ENCODE data around the gene LAMTOR4. TPM values are rescaled to one million over a fixed set of nuclear protein-coding genes. Genes with fewer than 3 reads are reported as not detected.
A peak's percentile ranks its signal among the peaks of the same experiment; 100 is the strongest.

Gene LAMTOR4
- polyA plus RNA-seq, 1 donor (not counting 4 experiments of a cell fraction or from before 2014, with no cell fraction given), result 99.2 TPM

DNA sequence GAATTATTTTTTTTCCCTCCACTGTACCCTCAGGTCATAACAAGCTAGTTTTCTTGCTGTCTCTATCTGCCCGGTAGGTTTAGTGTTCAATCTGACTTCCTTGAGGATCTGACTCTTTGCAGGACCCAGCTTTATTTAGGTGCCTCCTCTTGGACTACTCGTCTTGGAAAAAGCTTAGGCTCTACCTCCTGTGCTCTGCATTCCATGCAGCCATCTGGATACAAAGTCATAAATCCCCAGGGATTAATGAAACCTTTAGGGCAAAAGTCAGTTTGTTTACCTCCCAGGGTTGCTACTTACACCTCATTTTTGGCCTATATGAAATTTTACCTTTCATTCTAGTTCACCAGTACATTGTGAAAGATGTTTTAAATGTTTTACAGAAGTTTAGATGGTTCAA is 37.0 kb downstream of the LAMTOR4 start:
- Histone ChIP-seq H3K36me3 (ENCODE audit: control insufficient read depth in 2 of 2, extremely low read depth in 1 of 2, insufficient read depth in 2 of 2, low read length in 2 of 2) (no peaks in the 10 kb centered on the region), H3K4me1 (ENCODE audit: control insufficient read depth, extremely low read depth, insufficient read depth, low read length) (no peaks in the 10 kb centered on the region), H3K79me2 (ENCODE audit: control insufficient read depth, insufficient read depth, low read length) (no peaks in the 10 kb centered on the region), H4K20me1 (ENCODE audit: control insufficient read depth, extremely low read depth, insufficient read depth, low read length) (no peaks in the 10 kb centered on the region), H3K9me3 (ENCODE audit: control insufficient read depth, low read depth, low read length) (no peaks in the 10 kb centered on the region), H3K9ac (ENCODE audit: control insufficient read depth, extremely low read depth, insufficient read depth, low read length) (no peak overlapping the region), H2AFZ (ENCODE audit: control insufficient read depth, low read length) (no peak overlapping the region), H3K27me3 (ENCODE audit: control insufficient read depth, extremely low read depth, insufficient read depth, low read length) (no peaks in the 10 kb centered on the region), H3K4me2 (ENCODE audit: control insufficient read depth, extremely low read depth, insufficient read depth, low read depth, low read length) (no peak overlapping the region), H3K27ac (ENCODE audit: control insufficient read depth, insufficient read depth, low read length) (no peak overlapping the region), H3K4me3 (ENCODE audit: control insufficient read depth in 2 of 3, extremely low read depth in 1 of 3, insufficient read depth in 2 of 3, low read depth in 1 of 3, low read length in 3 of 3) (no peak overlapping the region), H3K9me1 (ENCODE audit: control insufficient read depth, extremely low read depth, insufficient read depth, low read length) (no peaks in the 10 kb centered on the region)
- no peak for FAIRE-seq
- dilution Hi-C loops (cut with MboI; ENCODE audit: extremely low pct_ligation_motif_present, low sequenced_read_pairs), result no loop called here
- DNase-seq (ENCODE audit: low read depth, low spot score), result no peak
- TF ChIP-seq, protein P1, sequence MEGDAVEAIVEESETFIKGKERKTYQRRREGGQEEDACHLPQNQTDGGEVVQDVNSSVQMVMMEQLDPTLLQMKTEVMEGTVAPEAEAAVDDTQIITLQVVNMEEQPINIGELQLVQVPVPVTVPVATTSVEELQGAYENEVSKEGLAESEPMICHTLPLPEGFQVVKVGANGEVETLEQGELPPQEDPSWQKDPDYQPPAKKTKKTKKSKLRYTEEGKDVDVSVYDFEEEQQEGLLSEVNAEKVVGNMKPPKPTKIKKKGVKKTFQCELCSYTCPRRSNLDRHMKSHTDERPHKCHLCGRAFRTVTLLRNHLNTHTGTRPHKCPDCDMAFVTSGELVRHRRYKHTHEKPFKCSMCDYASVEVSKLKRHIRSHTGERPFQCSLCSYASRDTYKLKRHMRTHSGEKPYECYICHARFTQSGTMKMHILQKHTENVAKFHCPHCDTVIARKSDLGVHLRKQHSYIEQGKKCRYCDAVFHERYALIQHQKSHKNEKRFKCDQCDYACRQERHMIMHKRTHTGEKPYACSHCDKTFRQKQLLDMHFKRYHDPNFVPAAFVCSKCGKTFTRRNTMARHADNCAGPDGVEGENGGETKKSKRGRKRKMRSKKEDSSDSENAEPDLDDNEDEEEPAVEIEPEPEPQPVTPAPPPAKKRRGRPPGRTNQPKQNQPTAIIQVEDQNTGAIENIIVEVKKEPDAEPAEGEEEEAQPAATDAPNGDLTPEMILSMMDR (optimal IDR thresholded peaks at IDR 0.05 in 1 of 3, IDR thresholded peaks at IDR 0.05 in 1 of 3, conservative IDR thresholded peaks at IDR 0.05 in 1 of 3; ENCODE audit: extremely low read depth in 1 of 3, insufficient read depth in 2 of 3, low read length in 3 of 3), result no peak
- no peak for TF ChIP-seq EZH2 (IDR thresholded peaks at IDR 0.05; ENCODE audit: low read length)

DNA sequence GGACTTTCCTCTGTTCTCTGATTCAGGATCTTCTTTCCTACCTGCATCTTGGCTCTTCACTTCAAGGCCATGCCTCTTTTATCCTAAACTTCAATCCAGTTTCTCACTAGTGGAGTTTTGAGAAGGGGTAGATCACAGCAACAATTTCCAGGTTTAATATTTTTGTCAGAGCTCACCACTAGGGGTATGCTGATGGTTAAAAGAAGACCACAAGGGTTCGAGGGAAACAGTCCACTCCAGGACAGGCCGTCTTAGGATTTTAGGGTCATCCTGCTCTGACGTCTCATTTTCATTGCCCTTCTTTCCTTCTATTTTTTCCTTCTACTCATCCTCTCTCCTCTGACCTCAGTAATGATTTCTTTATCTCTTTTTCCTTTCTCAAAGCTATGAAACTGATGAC is 40.3 kb downstream of the LAMTOR4 start:
- Histone ChIP-seq H3K27me3 (ENCODE audit: control insufficient read depth, extremely low read depth, insufficient read depth, low read length) (no peaks in the 10 kb centered on the region), H3K36me3 (ENCODE audit: control insufficient read depth in 2 of 2, extremely low read depth in 1 of 2, insufficient read depth in 2 of 2, low read length in 2 of 2) (no peaks in the 10 kb centered on the region), H3K9me1 (ENCODE audit: control insufficient read depth, extremely low read depth, insufficient read depth, low read length) (no peaks in the 10 kb centered on the region), H3K9me3 (ENCODE audit: control insufficient read depth, low read depth, low read length) (no peaks in the 10 kb centered on the region), H3K27ac (ENCODE audit: control insufficient read depth, insufficient read depth, low read length) (no peak overlapping the region), H4K20me1 (ENCODE audit: control insufficient read depth, extremely low read depth, insufficient read depth, low read length) (no peaks in the 10 kb centered on the region), H3K9ac (ENCODE audit: control insufficient read depth, extremely low read depth, insufficient read depth, low read length) (no peak overlapping the region), H3K4me2 (ENCODE audit: control insufficient read depth, extremely low read depth, insufficient read depth, low read depth, low read length) (no peak overlapping the region), H3K79me2 (ENCODE audit: control insufficient read depth, insufficient read depth, low read length) (no peaks in the 10 kb centered on the region), H2AFZ (ENCODE audit: control insufficient read depth, low read length) (no peak overlapping the region), H3K4me1 (ENCODE audit: control insufficient read depth, extremely low read depth, insufficient read depth, low read length) (no peaks in the 10 kb centered on the region), H3K4me3 (ENCODE audit: control insufficient read depth in 2 of 3, extremely low read depth in 1 of 3, insufficient read depth in 2 of 3, low read depth in 1 of 3, low read length in 3 of 3) (no peak overlapping the region)
- dilution Hi-C loops (cut with MboI; ENCODE audit: extremely low pct_ligation_motif_present, low sequenced_read_pairs), result no loop called here
- no peak for DNase-seq (ENCODE audit: low read depth, low spot score)
- TF ChIP-seq, protein P1 (optimal IDR thresholded peaks at IDR 0.05 in 1 of 3, IDR thresholded peaks at IDR 0.05 in 1 of 3, conservative IDR thresholded peaks at IDR 0.05 in 1 of 3; ENCODE audit: extremely low read depth in 1 of 3, insufficient read depth in 2 of 3, low read length in 3 of 3), result peak in 1 of 3 experiments; percentile 9
- TF ChIP-seq EZH2 (IDR thresholded peaks at IDR 0.05; ENCODE audit: low read length), result no peak
- no peak for FAIRE-seq

Data from keratinocyte (primary cell).